HG02798 (cell line): Measurements from ENCODE around the gene PARD3B.

Experiments
- ATAC-seq: cut with Tn5 transposase; IDR thresholded peaks from one replicate; pipeline ENCODE4 v1.9.1; 2021; ENCODE audit warnings: mild to moderate bottlenecking; ENCODE audit not compliant: unreplicated experiment, poor library complexity

PARD3B gene

GRCh38 chr2:204977914-204978313 lies 432.6 kb downstream of the PARD3B start:
- ATAC-seq: no peak

- ATAC-seq: no peak
Observed at GRCh38 chr2:204982303-204982702, 437.0 kb downstream of the PARD3B start.

GRCh38 chr2:204984518-204984917 lies 439.2 kb downstream of the PARD3B start:
- no peak for ATAC-seq

- no peak for ATAC-seq
Observed at GRCh38 chr2:204986641-204987040, 441.4 kb downstream of the PARD3B start.

- no peak for ATAC-seq
Observed at GRCh38 chr2:204988836-204989235, 443.6 kb downstream of the PARD3B start.

GRCh38 chr2:204989877-204990276 lies 444.6 kb downstream of the PARD3B start:
- ATAC-seq: no peak

- no peak for ATAC-seq
Observed at GRCh38 chr2:205001300-205001966, 456.2 kb downstream of the PARD3B start.

- no peak for ATAC-seq
Observed at GRCh38 chr2:205002390-205002789, 457.1 kb downstream of the PARD3B start.

GRCh38 chr2:205003288-205003687 lies 458.0 kb downstream of the PARD3B start:
- no peak for ATAC-seq

- ATAC-seq: no peak
Observed at GRCh38 chr2:205010196-205010595, 464.9 kb downstream of the PARD3B start.

GRCh38 chr2:205011031-205011430 lies 465.8 kb downstream of the PARD3B start:
- no peak for ATAC-seq

- no peak for ATAC-seq
Observed at GRCh38 chr2:205012961-205013360, 467.7 kb downstream of the PARD3B start.

GRCh38 chr2:205013586-205013985 lies 468.3 kb downstream of the PARD3B start:
- ATAC-seq: no peak

GRCh38 chr2:205014201-205014600 lies 468.9 kb downstream of the PARD3B start:
- no peak for ATAC-seq

- no peak for ATAC-seq
Observed at GRCh38 chr2:205017381-205017780, 472.1 kb downstream of the PARD3B start.

GRCh38 chr2:205017912-205018311 lies 472.6 kb downstream of the PARD3B start:
- no peak for ATAC-seq

- ATAC-seq: no peak
Observed at GRCh38 chr2:205020673-205021072, 475.4 kb downstream of the PARD3B start.

- no peak for ATAC-seq
Observed at GRCh38 chr2:205022841-205023240, 477.6 kb downstream of the PARD3B start.

GRCh38 chr2:205024822-205025518 lies 479.7 kb downstream of the PARD3B start:
- no peak for ATAC-seq

- no peak for ATAC-seq
Observed at GRCh38 chr2:205025580-205026240, 480.4 kb downstream of the PARD3B start.

- ATAC-seq: no peak
Observed at GRCh38 chr2:205030695-205031094, 485.4 kb downstream of the PARD3B start.
